Measurements from ENCODE around the gene STEAP1B.

Gene STEAP1B

GRCh38 chr7:22385326-22385725, 114.7 kb downstream of the STEAP1B start:
- no peak for TF ChIP-seq EP300 (IDR thresholded peaks at IDR 0.05; ENCODE audit: borderline replicate concordance)
- TF ChIP-seq USF1 (IDR thresholded peaks at IDR 0.05), result no peak
- no peak for TF ChIP-seq MAX (IDR thresholded peaks at IDR 0.05)
- no peak for TF ChIP-seq CEBPB (IDR thresholded peaks at IDR 0.05)
- TF ChIP-seq REST (IDR thresholded peaks at IDR 0.05; ENCODE audit: low read depth), result no peak
- TF ChIP-seq NFIC (IDR thresholded peaks at IDR 0.05), result no peak
- TF ChIP-seq FOXM1 (IDR thresholded peaks at IDR 0.05; ENCODE audit: borderline replicate concordance, low read depth), result no peak
- TF ChIP-seq ZBTB7A (IDR thresholded peaks at IDR 0.05; ENCODE audit: low read depth), result no peak
- no peak for TF ChIP-seq EGR1 (IDR thresholded peaks at IDR 0.05)
- TF ChIP-seq YY1 (IDR thresholded peaks at IDR 0.05; ENCODE audit: low read depth), result no peak
- TF ChIP-seq TCF12 (IDR thresholded peaks at IDR 0.05; ENCODE audit: low read depth), result no peak
- no peak for TF ChIP-seq TAF1 (IDR thresholded peaks at IDR 0.05; ENCODE audit: low read depth)
- no peak for TF ChIP-seq CREB1 (IDR thresholded peaks at IDR 0.05; ENCODE audit: low read depth)
- no peak for TF ChIP-seq RAD21 (IDR thresholded peaks at IDR 0.05; ENCODE audit: low read depth)
- TF ChIP-seq TEAD4 (IDR thresholded peaks at IDR 0.05), result no peak

- TF ChIP-seq TCF12 (IDR thresholded peaks at IDR 0.05; ENCODE audit: low read depth) (no peak), RAD21 (IDR thresholded peaks at IDR 0.05; ENCODE audit: low read depth) (no peak), CREB1 (IDR thresholded peaks at IDR 0.05; ENCODE audit: low read depth) (no peak), ZBTB7A (IDR thresholded peaks at IDR 0.05; ENCODE audit: low read depth) (no peak), EGR1 (IDR thresholded peaks at IDR 0.05) (no peak)
Observed at GRCh38 chr7:22380333-22380732, 119.7 kb downstream of the STEAP1B start.

- TF ChIP-seq EP300 (IDR thresholded peaks at IDR 0.05; ENCODE audit: borderline replicate concordance) (no peak), USF1 (IDR thresholded peaks at IDR 0.05) (no peak), TCF12 (IDR thresholded peaks at IDR 0.05; ENCODE audit: low read depth) (no peak), CEBPB (IDR thresholded peaks at IDR 0.05) (no peak), RAD21 (IDR thresholded peaks at IDR 0.05; ENCODE audit: low read depth) (no peak), TAF1 (IDR thresholded peaks at IDR 0.05; ENCODE audit: low read depth) (no peak), ZBTB7A (IDR thresholded peaks at IDR 0.05; ENCODE audit: low read depth) (no peak), NFIC (IDR thresholded peaks at IDR 0.05) (no peak), TEAD4 (IDR thresholded peaks at IDR 0.05) (no peak), CREB1 (IDR thresholded peaks at IDR 0.05; ENCODE audit: low read depth) (no peak), YY1 (IDR thresholded peaks at IDR 0.05; ENCODE audit: low read depth) (no peak), REST (IDR thresholded peaks at IDR 0.05; ENCODE audit: low read depth) (no peak), EGR1 (IDR thresholded peaks at IDR 0.05) (no peak), MAX (IDR thresholded peaks at IDR 0.05) (no peak)
Observed at GRCh38 chr7:22378199-22378980, 121.6 kb downstream of the STEAP1B start.

GRCh38 chr7:22377703-22378102, 122.3 kb downstream of the STEAP1B start:
- no peak for TF ChIP-seq FOXM1 (IDR thresholded peaks at IDR 0.05; ENCODE audit: borderline replicate concordance, low read depth)
- no peak for TF ChIP-seq REST (IDR thresholded peaks at IDR 0.05; ENCODE audit: low read depth)
- TF ChIP-seq MAX (IDR thresholded peaks at IDR 0.05), result no peak
- TF ChIP-seq USF1 (IDR thresholded peaks at IDR 0.05), result no peak
- no peak for TF ChIP-seq CREB1 (IDR thresholded peaks at IDR 0.05; ENCODE audit: low read depth)
- no peak for TF ChIP-seq RAD21 (IDR thresholded peaks at IDR 0.05; ENCODE audit: low read depth)
- TF ChIP-seq TCF12 (IDR thresholded peaks at IDR 0.05; ENCODE audit: low read depth), result no peak
- TF ChIP-seq YY1 (IDR thresholded peaks at IDR 0.05; ENCODE audit: low read depth), result no peak
- TF ChIP-seq EGR1 (IDR thresholded peaks at IDR 0.05), result no peak
- TF ChIP-seq TAF1 (IDR thresholded peaks at IDR 0.05; ENCODE audit: low read depth), result no peak
- no peak for TF ChIP-seq NFIC (IDR thresholded peaks at IDR 0.05)
- no peak for TF ChIP-seq ZBTB7A (IDR thresholded peaks at IDR 0.05; ENCODE audit: low read depth)
- no peak for TF ChIP-seq TEAD4 (IDR thresholded peaks at IDR 0.05)
- TF ChIP-seq CEBPB (IDR thresholded peaks at IDR 0.05), result no peak
- no peak for TF ChIP-seq EP300 (IDR thresholded peaks at IDR 0.05; ENCODE audit: borderline replicate concordance)

Measured in Ishikawa (cell line).